GM12878 (cell line): ENCODE measurements around the gene CDC42BPB. TPM values are rescaled to one million over a fixed set of nuclear protein-coding genes. Genes with fewer than 3 reads are reported as not detected.

Experiments used
- ATAC-seq: fragments of 200-7000 bp; cut with Tn5 transposase; 3 replicates; pipeline ENCODE4 v1.9.1; 2020; ENCODE audit warnings: mild to moderate bottlenecking, moderate library complexity
- BruUV-seq: library from RNA; stranded (reverse); fragments of 400-500 nt; replicated peaks from 2 replicates; lab custom pipeline; 2021; lab: Mats Ljungman, UMichigan
- CTCF ChIA-PET: fragments of 300-600 bp; sonication (Branson Sonifier 250); formaldehyde crosslinking; extraction: SDS; loops from one replicate; lab custom pipeline; 2021; ENCODE audit warnings: inconsistent platforms; lab: Yijun Ruan, JAX
- POLR2A ChIA-PET: fragments of 350-600 bp; formaldehyde crosslinking; extraction: SDS; loops from one replicate; lab custom pipeline; 2021; ENCODE audit warnings: inconsistent platforms; lab: Charles Lee
- RAD21 ChIA-PET: fragments of 300-600 bp; sonication (Branson Sonifier 250); formaldehyde crosslinking; loops from one replicate; lab custom pipeline; 2023; ENCODE audit warnings: antibody characterized with exemption; ENCODE audit not compliant: unreplicated experiment; lab: Charles Lee
- SMC1A ChIA-PET: fragments of 300-600 bp; sonication (Branson Sonifier 250); formaldehyde crosslinking; loops from one replicate; lab custom pipeline; 2023; ENCODE audit not compliant: unreplicated experiment, uncharacterized antibody; lab: Charles Lee
- DNase-seq: peaks from one replicate; pipeline ENCODE4 v3.0.0-alpha.2; 2011; ENCODE audit warnings: low read depth, low spot score
- FAIRE-seq: peaks from 3 replicates; lab custom pipeline; 2011; peaks lifted over from hg19 to GRCh38; lab: Jason Lieb, UNC
- H2AFZ ChIP-seq: 2 replicates; pipeline ENCODE4 v1.6.0; 2011; ENCODE audit warnings: low read depth, low read length, control low read depth; ENCODE audit not compliant: control insufficient read depth
- H3K27ac ChIP-seq: 2 replicates; pipeline ENCODE4 v1.5.1; 2011; ENCODE audit warnings: control low read depth; ENCODE audit not compliant: control insufficient read depth, insufficient read depth
- H3K27me3 ChIP-seq, 2 experiments: replicated peaks in 1 of 2; 2 replicates each; pipeline versions ENCODE4 v1.6.0 to v1.6.1; 2011; ENCODE audit warnings: low read length in 1 of 2; ENCODE audit not compliant: control insufficient read depth in 2 of 2, insufficient read depth in 2 of 2
- H3K36me3 ChIP-seq, 2 experiments: 2 replicates each; pipeline ENCODE4 v1.5.1; 2011; ENCODE audit warnings: low read length in 1 of 2; ENCODE audit not compliant: control insufficient read depth in 2 of 2, insufficient read depth in 2 of 2
- H3K4me1 ChIP-seq: 2 replicates; pipeline ENCODE4 v1.6.1; 2011; ENCODE audit warnings: mild to moderate bottlenecking, low read length, moderate library complexity, mixed read lengths; ENCODE audit not compliant: control insufficient read depth, insufficient read depth
- H3K4me2 ChIP-seq: 2 replicates; pipeline ENCODE4 v1.6.0; 2011; ENCODE audit warnings: control low read depth; ENCODE audit not compliant: control insufficient read depth, insufficient read depth
- H3K4me3 ChIP-seq: fragments of 200-600 bp; sonication (generic); 2 replicates; pipeline ENCODE4 v1.5.1; 2016
- H3K79me2 ChIP-seq: 2 replicates; pipeline ENCODE4 v1.6.0; 2011; ENCODE audit warnings: low read length; ENCODE audit not compliant: control insufficient read depth, insufficient read depth
- H3K9ac ChIP-seq: 2 replicates; pipeline ENCODE4 v1.8.0; 2011; ENCODE audit warnings: low read length, control low read depth, mixed read lengths; ENCODE audit not compliant: control insufficient read depth, insufficient read depth
- H3K9me3 ChIP-seq: replicated peaks from 3 replicates; pipeline ENCODE4 v1.5.1; 2011; ENCODE audit warnings: mild to moderate bottlenecking, low read length; ENCODE audit not compliant: control insufficient read depth, insufficient read depth
- H4K20me1 ChIP-seq: 2 replicates; pipeline ENCODE4 v1.6.0; 2011; ENCODE audit not compliant: control insufficient read depth, insufficient read depth
- CHD4 ChIP-seq: fragments of 200-600 bp; sonication (generic); IDR thresholded peaks from 2 replicates; pipeline ENCODE4 v1.6.1; 2016; ENCODE audit warnings: mild to moderate bottlenecking
- ETV6 ChIP-seq, 2 experiments: fragments of 450-650 bp in 1 of 2; IDR thresholded peaks in 1 of 2; conservative IDR thresholded peaks in 1 of 2; 2 replicates each; pipeline ENCODE4 v1.6.1; 2014; ENCODE audit warnings: antibody characterized with exemption in 1 of 2, borderline replicate concordance in 1 of 2, low read depth in 1 of 2, mild to moderate bottlenecking in 1 of 2, moderate library complexity in 1 of 2
- WGBS: methylation state at CpG from one replicate; pipeline ENCODE4 v1.1.6; 2016; ENCODE audit warnings: low lambda C conversion rate; ENCODE audit not compliant: insufficient replicate concordance, insufficient coverage; ENCODE audit errors: missing lambda C conversion rate; 5-methylcytosine and 5-hydroxymethylcytosine counted together
- in situ Hi-C: fragments of 300-500 bp; cut with MboI; formaldehyde crosslinking; loops from 9 replicates; pipeline ENCODE4 v1.14.3; 2018; ENCODE audit warnings: mixed read lengths
- intact Hi-C: fragments of 100-400 bp; cut with micrococcal nuclease; formaldehyde crosslinking; loops from one replicate; pipeline ENCODE4 v1.14.2; 2022; ENCODE audit not compliant: unreplicated experiment
- polyA plus RNA-seq, 11 experiments: library from polyadenylated mRNA; depleted of rRNA in 4 of 11; unstranded in 6 of 11; stranded (reverse) in 5 of 11; fragments of >200 nt; fragmentation: Nextera tagmentation in 4 of 11; fragmentation: Illumina TruSeq in 1 of 11; extraction: Ambion mirVana in 4 of 11; extraction: Trizol in 1 of 11; gene quantifications; 1 replicate in 1 of 11; 2 replicates in 10 of 11; pipeline versions ENCODE4 v1.2.1 to v1.2.3, GENCODE V29; 2011 to 2016; ENCODE audit warnings: inconsistent platforms in 2 of 11, missing spikeins in 2 of 11, low read depth in 1 of 11
- total RNA-seq, 4 experiments: library from RNA; depleted of rRNA in 3 of 4; stranded (reverse); fragments of >200 nt in 3 of 4; fragmentation: Illumina TruSeq in 1 of 4; extraction: Trizol in 1 of 4; gene quantifications; 2 replicates each; pipeline versions ENCODE4 v1.2.1 to v1.2.3, GENCODE V29; 2013 to 2021
- TF ChIP-seq, protein P1 (sequence below): fragments of 450-650 bp; IDR thresholded peaks from 2 replicates; pipeline ENCODE4 v1.6.1; 2016; ENCODE audit warnings: mild to moderate bottlenecking
- TF ChIP-seq, protein P2 (sequence below): fragments of 150-350 bp; IDR thresholded peaks from 2 replicates; pipeline ENCODE4 v1.6.1; 2016; ENCODE audit warnings: low read depth, low read length

Gene CDC42BPB
- total and polyA plus RNA-seq, 10 of the 15 experiments (the other 5 are each of a cell fraction or from before 2014, with no cell fraction given) = 0.42 to 22.1 (median 13.3) TPM

DNA sequence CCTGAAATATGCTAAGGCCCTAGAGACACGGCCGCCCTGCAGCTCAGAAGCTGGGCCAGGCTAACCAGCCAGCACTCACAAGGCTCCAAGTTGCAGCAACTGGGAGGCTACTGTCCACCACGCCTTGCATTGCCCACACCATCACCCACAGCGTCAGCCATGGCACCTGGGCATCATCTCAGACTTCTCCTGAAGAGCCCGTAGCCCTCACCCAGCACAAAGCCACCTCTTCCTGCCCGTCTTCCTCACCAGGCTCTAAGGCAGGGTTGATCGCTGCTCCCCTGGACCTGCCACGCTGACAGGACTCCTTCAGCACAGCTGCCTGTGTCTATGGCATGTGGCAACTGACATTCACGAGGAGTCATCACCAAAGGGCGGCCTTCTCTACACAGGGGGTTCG, 38.1 kb downstream of the CDC42BPB start:
- Histone ChIP-seq H4K20me1 (no peaks in the 10 kb centered on the region), H3K27me3 (no peaks in the 10 kb centered on the region), H2AFZ (no peak overlapping the region), H3K27ac (no peak overlapping the region), H3K9ac (no peak overlapping the region), H3K79me2 (peaks cover 4% of the 10 kb centered on the region), H3K9me3 (no peaks in the 10 kb centered on the region), H3K36me3 (no peaks in the 10 kb centered on the region; a peak in 2 of 4 replicates), H3K4me2 (no peak overlapping the region), H3K4me3 (no peak overlapping the region), H3K4me1 (peaks cover 6% of the 10 kb centered on the region)
- WGBS = 53% methylated on average over 11 of the region's 11 CpGs
- SMC1A ChIA-PET = no interaction called here
- CTCF ChIA-PET = interaction anchor here (1.1 kb wide), 1 partner anchor 14 kb away, joined by 3 read pairs; no protein-coding TSS in a partner anchor
- DNase-seq = no peak
- intact Hi-C loops = no loop called here
- FAIRE-seq = no peak
- no peak for ATAC-seq
- RAD21 ChIA-PET = no interaction called here
- in situ Hi-C loops = no loop called here
- POLR2A ChIA-PET = no interaction called here
- TF ChIP-seq, protein P1, sequence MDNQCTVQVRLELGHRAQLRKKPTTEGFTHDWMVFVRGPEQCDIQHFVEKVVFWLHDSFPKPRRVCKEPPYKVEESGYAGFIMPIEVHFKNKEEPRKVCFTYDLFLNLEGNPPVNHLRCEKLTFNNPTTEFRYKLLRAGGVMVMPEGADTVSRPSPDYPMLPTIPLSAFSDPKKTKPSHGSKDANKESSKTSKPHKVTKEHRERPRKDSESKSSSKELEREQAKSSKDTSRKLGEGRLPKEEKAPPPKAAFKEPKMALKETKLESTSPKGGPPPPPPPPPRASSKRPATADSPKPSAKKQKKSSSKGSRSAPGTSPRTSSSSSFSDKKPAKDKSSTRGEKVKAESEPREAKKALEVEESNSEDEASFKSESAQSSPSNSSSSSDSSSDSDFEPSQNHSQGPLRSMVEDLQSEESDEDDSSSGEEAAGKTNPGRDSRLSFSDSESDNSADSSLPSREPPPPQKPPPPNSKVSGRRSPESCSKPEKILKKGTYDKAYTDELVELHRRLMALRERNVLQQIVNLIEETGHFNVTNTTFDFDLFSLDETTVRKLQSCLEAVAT = no peak
- TF ChIP-seq ETV6 (conservative IDR thresholded peaks at IDR 0.05 in 1 of 2, IDR thresholded peaks at IDR 0.05 in 1 of 2; ENCODE audit: borderline replicate concordance in 1 of 2, low read depth in 1 of 2) (no peak), CHD4 (no peak)
- TF ChIP-seq, protein P2, sequence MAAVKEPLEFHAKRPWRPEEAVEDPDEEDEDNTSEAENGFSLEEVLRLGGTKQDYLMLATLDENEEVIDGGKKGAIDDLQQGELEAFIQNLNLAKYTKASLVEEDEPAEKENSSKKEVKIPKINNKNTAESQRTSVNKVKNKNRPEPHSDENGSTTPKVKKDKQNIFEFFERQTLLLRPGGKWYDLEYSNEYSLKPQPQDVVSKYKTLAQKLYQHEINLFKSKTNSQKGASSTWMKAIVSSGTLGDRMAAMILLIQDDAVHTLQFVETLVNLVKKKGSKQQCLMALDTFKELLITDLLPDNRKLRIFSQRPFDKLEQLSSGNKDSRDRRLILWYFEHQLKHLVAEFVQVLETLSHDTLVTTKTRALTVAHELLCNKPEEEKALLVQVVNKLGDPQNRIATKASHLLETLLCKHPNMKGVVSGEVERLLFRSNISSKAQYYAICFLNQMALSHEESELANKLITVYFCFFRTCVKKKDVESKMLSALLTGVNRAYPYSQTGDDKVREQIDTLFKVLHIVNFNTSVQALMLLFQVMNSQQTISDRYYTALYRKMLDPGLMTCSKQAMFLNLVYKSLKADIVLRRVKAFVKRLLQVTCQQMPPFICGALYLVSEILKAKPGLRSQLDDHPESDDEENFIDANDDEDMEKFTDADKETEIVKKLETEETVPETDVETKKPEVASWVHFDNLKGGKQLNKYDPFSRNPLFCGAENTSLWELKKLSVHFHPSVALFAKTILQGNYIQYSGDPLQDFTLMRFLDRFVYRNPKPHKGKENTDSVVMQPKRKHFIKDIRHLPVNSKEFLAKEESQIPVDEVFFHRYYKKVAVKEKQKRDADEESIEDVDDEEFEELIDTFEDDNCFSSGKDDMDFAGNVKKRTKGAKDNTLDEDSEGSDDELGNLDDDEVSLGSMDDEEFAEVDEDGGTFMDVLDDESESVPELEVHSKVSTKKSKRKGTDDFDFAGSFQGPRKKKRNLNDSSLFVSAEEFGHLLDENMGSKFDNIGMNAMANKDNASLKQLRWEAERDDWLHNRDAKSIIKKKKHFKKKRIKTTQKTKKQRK = no peak
- BruUV-seq = no TSS peak
